OCI-LY1 (cell line): ENCODE data around the gene TET3.

Source experiments
- CTCF ChIP-seq: fragments of 200-600 bp; sonication (generic), shearing (Covaris generic); IDR thresholded peaks from 2 replicates; pipeline ENCODE4 v1.5.1; 2017; ENCODE audit warnings: mild to moderate bottlenecking, antibody characterized with exemption, low read length, moderate library complexity, mixed read lengths
- EZH2 ChIP-seq: fragments of 200-600 bp; sonication (generic), shearing (Covaris generic); IDR thresholded peaks from 2 replicates; pipeline ENCODE4 v1.8.0; 2017; ENCODE audit warnings: borderline replicate concordance, mixed run types, mild to moderate bottlenecking, antibody characterized with exemption, low read length, moderate library complexity, mixed read lengths

GRCh38 chr2:73994178-73994831 lies 9.6 kb downstream of the TET3 start:
- TF ChIP-seq CTCF (no peak), EZH2 (no peak)
